Measurements from ENCODE around the gene IKZF1. TPM values are rescaled to one million over a fixed set of nuclear protein-coding genes. Genes with fewer than 3 reads are reported as not detected.

Gene IKZF1
- total RNA-seq, 1 experiment from 2014 or later = 2.3 TPM

DNA sequence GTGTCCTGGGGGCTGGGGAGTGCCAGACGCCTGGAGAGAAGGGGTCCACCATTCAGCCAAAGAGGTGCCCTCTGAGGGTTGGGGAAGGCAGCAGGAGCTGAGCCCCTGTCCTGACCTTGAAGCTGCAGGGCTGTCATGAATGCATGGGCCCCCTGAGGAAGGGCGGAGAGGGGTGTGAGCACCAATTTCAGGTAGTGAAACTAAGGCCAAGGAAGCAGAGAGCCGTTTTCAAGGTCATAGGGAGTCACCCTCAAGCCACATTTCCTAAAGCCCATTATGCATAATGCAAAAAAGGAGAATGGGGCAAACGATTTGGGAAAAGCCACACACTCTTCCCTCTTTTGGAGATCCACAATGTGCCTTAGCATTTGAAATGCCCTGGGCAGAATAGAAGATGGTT is 108.5 kb downstream of the IKZF1 start:
- no peak for ATAC-seq
- peaks cover 12% of the 10 kb centered on the region for H3K4me1 Mint-ChIP-seq
- no peaks in the 10 kb centered on the region for H3K9me3 Mint-ChIP-seq
- H3K36me3 Mint-ChIP-seq = no peaks in the 10 kb centered on the region
- CTCF ChIA-PET = no interaction called here
- no peak overlapping the region for H3K4me3 Mint-ChIP-seq
- no peak for DNase-seq (ENCODE audit: low spot score)
- peaks cover 3% of the 10 kb centered on the region; the same call in 1 of the 2 replicates for H3K27me3 Mint-ChIP-seq (ENCODE audit: low read depth)
- TF ChIP-seq OVOL2 (CRISPR knock-in tag; IDR thresholded peaks at IDR 0.05; ENCODE audit: borderline replicate concordance) (no peak), ZNF671 (CRISPR knock-in tag; IDR thresholded peaks at IDR 0.05) (no peak), MYBL2 (CRISPR knock-in tag; IDR thresholded peaks at IDR 0.05) (no peak), SMAD4 (CRISPR knock-in tag; IDR thresholded peaks at IDR 0.05) (no peak), SOX15 (CRISPR knock-in tag; IDR thresholded peaks at IDR 0.05) (no peak), ETV6 (CRISPR knock-in tag; IDR thresholded peaks at IDR 0.05) (no peak), ZNF396 (CRISPR knock-in tag; IDR thresholded peaks at IDR 0.05; ENCODE audit: borderline replicate concordance) (no peak), TEAD1 (CRISPR knock-in tag; IDR thresholded peaks at IDR 0.05) (no peak), ZNF263 (CRISPR knock-in tag; IDR thresholded peaks at IDR 0.05; ENCODE audit: low read depth) (no peak)
- TF ChIP-seq, protein P1, sequence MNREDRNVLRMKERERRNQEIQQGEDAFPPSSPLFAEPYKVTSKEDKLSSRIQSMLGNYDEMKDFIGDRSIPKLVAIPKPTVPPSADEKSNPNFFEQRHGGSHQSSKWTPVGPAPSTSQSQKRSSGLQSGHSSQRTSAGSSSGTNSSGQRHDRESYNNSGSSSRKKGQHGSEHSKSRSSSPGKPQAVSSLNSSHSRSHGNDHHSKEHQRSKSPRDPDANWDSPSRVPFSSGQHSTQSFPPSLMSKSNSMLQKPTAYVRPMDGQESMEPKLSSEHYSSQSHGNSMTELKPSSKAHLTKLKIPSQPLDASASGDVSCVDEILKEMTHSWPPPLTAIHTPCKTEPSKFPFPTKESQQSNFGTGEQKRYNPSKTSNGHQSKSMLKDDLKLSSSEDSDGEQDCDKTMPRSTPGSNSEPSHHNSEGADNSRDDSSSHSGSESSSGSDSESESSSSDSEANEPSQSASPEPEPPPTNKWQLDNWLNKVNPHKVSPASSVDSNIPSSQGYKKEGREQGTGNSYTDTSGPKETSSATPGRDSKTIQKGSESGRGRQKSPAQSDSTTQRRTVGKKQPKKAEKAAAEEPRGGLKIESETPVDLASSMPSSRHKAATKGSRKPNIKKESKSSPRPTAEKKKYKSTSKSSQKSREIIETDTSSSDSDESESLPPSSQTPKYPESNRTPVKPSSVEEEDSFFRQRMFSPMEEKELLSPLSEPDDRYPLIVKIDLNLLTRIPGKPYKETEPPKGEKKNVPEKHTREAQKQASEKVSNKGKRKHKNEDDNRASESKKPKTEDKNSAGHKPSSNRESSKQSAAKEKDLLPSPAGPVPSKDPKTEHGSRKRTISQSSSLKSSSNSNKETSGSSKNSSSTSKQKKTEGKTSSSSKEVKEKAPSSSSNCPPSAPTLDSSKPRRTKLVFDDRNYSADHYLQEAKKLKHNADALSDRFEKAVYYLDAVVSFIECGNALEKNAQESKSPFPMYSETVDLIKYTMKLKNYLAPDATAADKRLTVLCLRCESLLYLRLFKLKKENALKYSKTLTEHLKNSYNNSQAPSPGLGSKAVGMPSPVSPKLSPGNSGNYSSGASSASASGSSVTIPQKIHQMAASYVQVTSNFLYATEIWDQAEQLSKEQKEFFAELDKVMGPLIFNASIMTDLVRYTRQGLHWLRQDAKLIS (CRISPR knock-in tag; IDR thresholded peaks at IDR 0.05; ENCODE audit: borderline replicate concordance) = no peak
- TF ChIP-seq, protein P2, sequence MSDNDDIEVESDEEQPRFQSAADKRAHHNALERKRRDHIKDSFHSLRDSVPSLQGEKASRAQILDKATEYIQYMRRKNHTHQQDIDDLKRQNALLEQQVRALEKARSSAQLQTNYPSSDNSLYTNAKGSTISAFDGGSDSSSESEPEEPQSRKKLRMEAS (CRISPR knock-in tag; IDR thresholded peaks at IDR 0.05) = no peak
- TF ChIP-seq, protein P3, sequence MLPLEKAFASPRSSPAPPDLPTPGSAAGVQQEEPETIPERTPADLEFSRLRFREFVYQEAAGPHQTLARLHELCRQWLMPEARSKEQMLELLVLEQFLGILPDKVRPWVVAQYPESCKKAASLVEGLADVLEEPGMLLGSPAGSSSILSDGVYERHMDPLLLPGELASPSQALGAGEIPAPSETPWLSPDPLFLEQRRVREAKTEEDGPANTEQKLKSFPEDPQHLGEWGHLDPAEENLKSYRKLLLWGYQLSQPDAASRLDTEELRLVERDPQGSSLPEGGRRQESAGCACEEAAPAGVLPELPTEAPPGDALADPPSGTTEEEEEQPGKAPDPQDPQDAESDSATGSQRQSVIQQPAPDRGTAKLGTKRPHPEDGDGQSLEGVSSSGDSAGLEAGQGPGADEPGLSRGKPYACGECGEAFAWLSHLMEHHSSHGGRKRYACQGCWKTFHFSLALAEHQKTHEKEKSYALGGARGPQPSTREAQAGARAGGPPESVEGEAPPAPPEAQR (CRISPR knock-in tag; IDR thresholded peaks at IDR 0.05) = no peak
- TF ChIP-seq, protein P4, sequence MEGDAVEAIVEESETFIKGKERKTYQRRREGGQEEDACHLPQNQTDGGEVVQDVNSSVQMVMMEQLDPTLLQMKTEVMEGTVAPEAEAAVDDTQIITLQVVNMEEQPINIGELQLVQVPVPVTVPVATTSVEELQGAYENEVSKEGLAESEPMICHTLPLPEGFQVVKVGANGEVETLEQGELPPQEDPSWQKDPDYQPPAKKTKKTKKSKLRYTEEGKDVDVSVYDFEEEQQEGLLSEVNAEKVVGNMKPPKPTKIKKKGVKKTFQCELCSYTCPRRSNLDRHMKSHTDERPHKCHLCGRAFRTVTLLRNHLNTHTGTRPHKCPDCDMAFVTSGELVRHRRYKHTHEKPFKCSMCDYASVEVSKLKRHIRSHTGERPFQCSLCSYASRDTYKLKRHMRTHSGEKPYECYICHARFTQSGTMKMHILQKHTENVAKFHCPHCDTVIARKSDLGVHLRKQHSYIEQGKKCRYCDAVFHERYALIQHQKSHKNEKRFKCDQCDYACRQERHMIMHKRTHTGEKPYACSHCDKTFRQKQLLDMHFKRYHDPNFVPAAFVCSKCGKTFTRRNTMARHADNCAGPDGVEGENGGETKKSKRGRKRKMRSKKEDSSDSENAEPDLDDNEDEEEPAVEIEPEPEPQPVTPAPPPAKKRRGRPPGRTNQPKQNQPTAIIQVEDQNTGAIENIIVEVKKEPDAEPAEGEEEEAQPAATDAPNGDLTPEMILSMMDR (IDR thresholded peaks at IDR 0.05) = no peak
- TF ChIP-seq, protein P5, sequence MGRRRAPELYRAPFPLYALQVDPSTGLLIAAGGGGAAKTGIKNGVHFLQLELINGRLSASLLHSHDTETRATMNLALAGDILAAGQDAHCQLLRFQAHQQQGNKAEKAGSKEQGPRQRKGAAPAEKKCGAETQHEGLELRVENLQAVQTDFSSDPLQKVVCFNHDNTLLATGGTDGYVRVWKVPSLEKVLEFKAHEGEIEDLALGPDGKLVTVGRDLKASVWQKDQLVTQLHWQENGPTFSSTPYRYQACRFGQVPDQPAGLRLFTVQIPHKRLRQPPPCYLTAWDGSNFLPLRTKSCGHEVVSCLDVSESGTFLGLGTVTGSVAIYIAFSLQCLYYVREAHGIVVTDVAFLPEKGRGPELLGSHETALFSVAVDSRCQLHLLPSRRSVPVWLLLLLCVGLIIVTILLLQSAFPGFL (CRISPR knock-in tag; IDR thresholded peaks at IDR 0.05; ENCODE audit: borderline replicate concordance) = no peak
- TF ChIP-seq, protein P6, sequence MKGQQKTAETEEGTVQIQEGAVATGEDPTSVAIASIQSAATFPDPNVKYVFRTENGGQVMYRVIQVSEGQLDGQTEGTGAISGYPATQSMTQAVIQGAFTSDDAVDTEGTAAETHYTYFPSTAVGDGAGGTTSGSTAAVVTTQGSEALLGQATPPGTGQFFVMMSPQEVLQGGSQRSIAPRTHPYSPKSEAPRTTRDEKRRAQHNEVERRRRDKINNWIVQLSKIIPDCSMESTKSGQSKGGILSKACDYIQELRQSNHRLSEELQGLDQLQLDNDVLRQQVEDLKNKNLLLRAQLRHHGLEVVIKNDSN (CRISPR knock-in tag; IDR thresholded peaks at IDR 0.05) = no peak
- TF ChIP-seq, protein P7, sequence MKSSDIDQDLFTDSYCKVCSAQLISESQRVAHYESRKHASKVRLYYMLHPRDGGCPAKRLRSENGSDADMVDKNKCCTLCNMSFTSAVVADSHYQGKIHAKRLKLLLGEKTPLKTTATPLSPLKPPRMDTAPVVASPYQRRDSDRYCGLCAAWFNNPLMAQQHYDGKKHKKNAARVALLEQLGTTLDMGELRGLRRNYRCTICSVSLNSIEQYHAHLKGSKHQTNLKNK (CRISPR knock-in tag; IDR thresholded peaks at IDR 0.05) = no peak
- TF ChIP-seq, protein P8, sequence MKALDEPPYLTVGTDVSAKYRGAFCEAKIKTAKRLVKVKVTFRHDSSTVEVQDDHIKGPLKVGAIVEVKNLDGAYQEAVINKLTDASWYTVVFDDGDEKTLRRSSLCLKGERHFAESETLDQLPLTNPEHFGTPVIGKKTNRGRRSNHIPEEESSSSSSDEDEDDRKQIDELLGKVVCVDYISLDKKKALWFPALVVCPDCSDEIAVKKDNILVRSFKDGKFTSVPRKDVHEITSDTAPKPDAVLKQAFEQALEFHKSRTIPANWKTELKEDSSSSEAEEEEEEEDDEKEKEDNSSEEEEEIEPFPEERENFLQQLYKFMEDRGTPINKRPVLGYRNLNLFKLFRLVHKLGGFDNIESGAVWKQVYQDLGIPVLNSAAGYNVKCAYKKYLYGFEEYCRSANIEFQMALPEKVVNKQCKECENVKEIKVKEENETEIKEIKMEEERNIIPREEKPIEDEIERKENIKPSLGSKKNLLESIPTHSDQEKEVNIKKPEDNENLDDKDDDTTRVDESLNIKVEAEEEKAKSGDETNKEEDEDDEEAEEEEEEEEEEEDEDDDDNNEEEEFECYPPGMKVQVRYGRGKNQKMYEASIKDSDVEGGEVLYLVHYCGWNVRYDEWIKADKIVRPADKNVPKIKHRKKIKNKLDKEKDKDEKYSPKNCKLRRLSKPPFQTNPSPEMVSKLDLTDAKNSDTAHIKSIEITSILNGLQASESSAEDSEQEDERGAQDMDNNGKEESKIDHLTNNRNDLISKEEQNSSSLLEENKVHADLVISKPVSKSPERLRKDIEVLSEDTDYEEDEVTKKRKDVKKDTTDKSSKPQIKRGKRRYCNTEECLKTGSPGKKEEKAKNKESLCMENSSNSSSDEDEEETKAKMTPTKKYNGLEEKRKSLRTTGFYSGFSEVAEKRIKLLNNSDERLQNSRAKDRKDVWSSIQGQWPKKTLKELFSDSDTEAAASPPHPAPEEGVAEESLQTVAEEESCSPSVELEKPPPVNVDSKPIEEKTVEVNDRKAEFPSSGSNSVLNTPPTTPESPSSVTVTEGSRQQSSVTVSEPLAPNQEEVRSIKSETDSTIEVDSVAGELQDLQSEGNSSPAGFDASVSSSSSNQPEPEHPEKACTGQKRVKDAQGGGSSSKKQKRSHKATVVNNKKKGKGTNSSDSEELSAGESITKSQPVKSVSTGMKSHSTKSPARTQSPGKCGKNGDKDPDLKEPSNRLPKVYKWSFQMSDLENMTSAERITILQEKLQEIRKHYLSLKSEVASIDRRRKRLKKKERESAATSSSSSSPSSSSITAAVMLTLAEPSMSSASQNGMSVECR (CRISPR knock-in tag; IDR thresholded peaks at IDR 0.05; ENCODE audit: borderline replicate concordance) = no peak
- POLR2A ChIA-PET = no interaction called here
- H3K27ac Mint-ChIP-seq = no peak overlapping the region

Data from WTC11 (cell line).